Panc1 (cell line): ENCODE measurements around the gene ZFP57.

Experiments
- POLR2AphosphoS5 ChIP-seq: IDR thresholded peaks from 2 replicates; pipeline ENCODE4 v1.6.1; 2012; ENCODE audit warnings: mild to moderate bottlenecking, low read depth, low read length, moderate library complexity
- TCF7L2 ChIP-seq: IDR thresholded peaks from 2 replicates; pipeline ENCODE4 v1.6.1; 2011; ENCODE audit warnings: mild to moderate bottlenecking, low read depth, low read length, inconsistent platforms
- TF ChIP-seq, protein P1 (sequence below): fragments of 450-650 bp; IDR thresholded peaks from 2 replicates; pipeline ENCODE4 v1.5.1; 2017; ENCODE audit warnings: mild to moderate bottlenecking
- TF ChIP-seq, protein P2 (sequence below), 2 experiments: IDR thresholded peaks; 2 replicates each; pipeline ENCODE4 v1.6.1; 2011 to 2012; ENCODE audit warnings: low read depth in 2 of 2, control low read depth in 1 of 2, low read length in 1 of 2, mild to moderate bottlenecking in 1 of 2, moderate library complexity in 1 of 2; ENCODE audit not compliant: insufficient read depth in 1 of 2

DNA sequence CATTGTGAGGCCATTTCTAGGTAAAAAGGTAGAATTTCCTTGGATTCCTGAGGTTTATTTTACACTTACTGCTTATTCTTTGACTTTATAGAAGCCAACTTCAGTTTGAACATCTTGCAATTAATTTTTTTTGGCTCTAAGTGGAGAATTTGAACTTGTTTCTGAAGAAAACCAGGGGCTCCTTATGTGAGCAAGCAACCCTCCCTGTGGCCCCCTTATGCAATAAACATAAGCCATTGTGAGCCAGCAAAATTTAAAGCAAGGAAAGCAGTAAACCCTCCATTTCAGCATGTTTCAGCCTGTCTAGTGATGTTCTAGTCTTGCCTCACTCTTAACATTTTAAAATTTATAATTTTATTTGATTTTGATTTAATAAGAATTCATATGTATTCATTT, 47.9 kb upstream of the ZFP57 start:
- TF ChIP-seq, protein P1, sequence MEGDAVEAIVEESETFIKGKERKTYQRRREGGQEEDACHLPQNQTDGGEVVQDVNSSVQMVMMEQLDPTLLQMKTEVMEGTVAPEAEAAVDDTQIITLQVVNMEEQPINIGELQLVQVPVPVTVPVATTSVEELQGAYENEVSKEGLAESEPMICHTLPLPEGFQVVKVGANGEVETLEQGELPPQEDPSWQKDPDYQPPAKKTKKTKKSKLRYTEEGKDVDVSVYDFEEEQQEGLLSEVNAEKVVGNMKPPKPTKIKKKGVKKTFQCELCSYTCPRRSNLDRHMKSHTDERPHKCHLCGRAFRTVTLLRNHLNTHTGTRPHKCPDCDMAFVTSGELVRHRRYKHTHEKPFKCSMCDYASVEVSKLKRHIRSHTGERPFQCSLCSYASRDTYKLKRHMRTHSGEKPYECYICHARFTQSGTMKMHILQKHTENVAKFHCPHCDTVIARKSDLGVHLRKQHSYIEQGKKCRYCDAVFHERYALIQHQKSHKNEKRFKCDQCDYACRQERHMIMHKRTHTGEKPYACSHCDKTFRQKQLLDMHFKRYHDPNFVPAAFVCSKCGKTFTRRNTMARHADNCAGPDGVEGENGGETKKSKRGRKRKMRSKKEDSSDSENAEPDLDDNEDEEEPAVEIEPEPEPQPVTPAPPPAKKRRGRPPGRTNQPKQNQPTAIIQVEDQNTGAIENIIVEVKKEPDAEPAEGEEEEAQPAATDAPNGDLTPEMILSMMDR = no peak
- TF ChIP-seq POLR2AphosphoS5 (no peak), TCF7L2 (no peak)
- TF ChIP-seq, protein P2, sequence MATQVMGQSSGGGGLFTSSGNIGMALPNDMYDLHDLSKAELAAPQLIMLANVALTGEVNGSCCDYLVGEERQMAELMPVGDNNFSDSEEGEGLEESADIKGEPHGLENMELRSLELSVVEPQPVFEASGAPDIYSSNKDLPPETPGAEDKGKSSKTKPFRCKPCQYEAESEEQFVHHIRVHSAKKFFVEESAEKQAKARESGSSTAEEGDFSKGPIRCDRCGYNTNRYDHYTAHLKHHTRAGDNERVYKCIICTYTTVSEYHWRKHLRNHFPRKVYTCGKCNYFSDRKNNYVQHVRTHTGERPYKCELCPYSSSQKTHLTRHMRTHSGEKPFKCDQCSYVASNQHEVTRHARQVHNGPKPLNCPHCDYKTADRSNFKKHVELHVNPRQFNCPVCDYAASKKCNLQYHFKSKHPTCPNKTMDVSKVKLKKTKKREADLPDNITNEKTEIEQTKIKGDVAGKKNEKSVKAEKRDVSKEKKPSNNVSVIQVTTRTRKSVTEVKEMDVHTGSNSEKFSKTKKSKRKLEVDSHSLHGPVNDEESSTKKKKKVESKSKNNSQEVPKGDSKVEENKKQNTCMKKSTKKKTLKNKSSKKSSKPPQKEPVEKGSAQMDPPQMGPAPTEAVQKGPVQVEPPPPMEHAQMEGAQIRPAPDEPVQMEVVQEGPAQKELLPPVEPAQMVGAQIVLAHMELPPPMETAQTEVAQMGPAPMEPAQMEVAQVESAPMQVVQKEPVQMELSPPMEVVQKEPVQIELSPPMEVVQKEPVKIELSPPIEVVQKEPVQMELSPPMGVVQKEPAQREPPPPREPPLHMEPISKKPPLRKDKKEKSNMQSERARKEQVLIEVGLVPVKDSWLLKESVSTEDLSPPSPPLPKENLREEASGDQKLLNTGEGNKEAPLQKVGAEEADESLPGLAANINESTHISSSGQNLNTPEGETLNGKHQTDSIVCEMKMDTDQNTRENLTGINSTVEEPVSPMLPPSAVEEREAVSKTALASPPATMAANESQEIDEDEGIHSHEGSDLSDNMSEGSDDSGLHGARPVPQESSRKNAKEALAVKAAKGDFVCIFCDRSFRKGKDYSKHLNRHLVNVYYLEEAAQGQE (IDR thresholded peaks at IDR 0.05; ENCODE audit: insufficient read depth in 1 of 2, low read depth in 2 of 2, low read length in 1 of 2) = no peak
